ENCODE results near the gene CDK17. TPM values are rescaled to one million over a fixed set of nuclear protein-coding genes. Genes with fewer than 3 reads are reported as not detected.

The CDK17 gene
- total RNA-seq, 4 donors from 2014 or later: 38.7 to 93.3 (median 43.4) TPM

- WGBS: 28% methylated on average over 9 of the region's 9 CpGs
- no peaks in the 10 kb centered on the region for H3K36me3 ChIP-seq
- no peaks in the 10 kb centered on the region for H3K27me3 ChIP-seq
- peaks cover 95% of the 10 kb centered on the region for H3K4me1 ChIP-seq
- TF ChIP-seq POLR2A (IDR thresholded peaks at IDR 0.05): no peak
- peak in 2 of 3 donors; percentile 55 to 56 for TF ChIP-seq POLR2AphosphoS5 (IDR thresholded peaks at IDR 0.05)
- H3K4me3 ChIP-seq: no peak overlapping the region
- peak in 1 of 2 donors; percentile 87 for DNase-seq (ENCODE audit: low spot score in 2 of 2)
- H3K9me3 ChIP-seq: no peaks in the 10 kb centered on the region
- H3K27ac ChIP-seq: peak overlapping the region; percentile 85
These were observed 162.7 kb downstream of the CDK17 start for GRCh38 chr12:96237465-96238077.

GRCh38 chr12:96237035-96237434 lies 163.2 kb downstream of the CDK17 start:
- peak; percentile 66 to 76 for DNase-seq (ENCODE audit: low spot score in 2 of 2)
- no peaks in the 10 kb centered on the region for H3K27me3 ChIP-seq
- no peak overlapping the region for H3K4me3 ChIP-seq
- peak overlapping the region; percentile 85 for H3K27ac ChIP-seq
- peaks cover 90% of the 10 kb centered on the region for H3K4me1 ChIP-seq
- 78% methylated on average over 7 of the region's 7 CpGs for WGBS
- no peak for TF ChIP-seq EP300 (IDR thresholded peaks at IDR 0.05)
- no peak for TF ChIP-seq CTCF (IDR thresholded peaks at IDR 0.05)
- TF ChIP-seq POLR2AphosphoS5 (IDR thresholded peaks at IDR 0.05): no peak
- H3K36me3 ChIP-seq: no peaks in the 10 kb centered on the region
- H3K9me3 ChIP-seq: no peaks in the 10 kb centered on the region

GRCh38 chr12:96236221-96236822 lies 163.9 kb downstream of the CDK17 start:
- peak in 1 of 2 donors; percentile 75 for DNase-seq (ENCODE audit: low spot score in 2 of 2)
- peaks cover 84% of the 10 kb centered on the region for H3K4me1 ChIP-seq
- peak overlapping the region; percentile 85 for H3K27ac ChIP-seq
- TF ChIP-seq CTCF (IDR thresholded peaks at IDR 0.05) (no peak), POLR2A (IDR thresholded peaks at IDR 0.05) (no peak), EP300 (IDR thresholded peaks at IDR 0.05) (no peak), POLR2AphosphoS5 (IDR thresholded peaks at IDR 0.05) (peak in 1 of 3 donors; percentile 43)
- no peak overlapping the region for H3K4me3 ChIP-seq
- no peaks in the 10 kb centered on the region for H3K36me3 ChIP-seq
- no peaks in the 10 kb centered on the region for H3K27me3 ChIP-seq
- H3K9me3 ChIP-seq: no peaks in the 10 kb centered on the region
- WGBS: 26% methylated on average over 18 of the region's 18 CpGs

DNA sequence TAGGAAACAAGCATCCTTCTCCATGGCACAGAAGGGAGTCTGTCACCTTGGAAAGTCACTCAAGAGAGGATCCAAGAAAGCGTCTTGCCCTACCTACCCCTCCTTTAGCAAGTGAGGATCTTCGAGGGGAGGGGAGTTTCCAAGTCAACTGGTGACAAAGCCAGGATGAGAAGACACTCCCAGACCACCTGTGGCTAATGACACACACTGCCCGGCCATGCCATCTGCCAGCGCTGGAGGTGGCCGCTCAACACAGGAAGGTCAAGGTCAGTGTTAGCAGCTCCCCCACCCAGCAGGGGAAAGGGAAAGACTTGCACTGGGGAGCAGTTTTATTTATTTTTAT lies 164.8 kb downstream of the CDK17 start:
- Histone ChIP-seq H3K4me3 (no peak overlapping the region), H3K36me3 (no peaks in the 10 kb centered on the region), H3K27me3 (no peaks in the 10 kb centered on the region), H3K27ac (peak overlapping the region; percentile 84), H3K4me1 (peaks cover 78% of the 10 kb centered on the region), H3K9me3 (no peaks in the 10 kb centered on the region)
- DNase-seq (ENCODE audit: low spot score in 2 of 2): no peak
- 83% methylated on average over 5 of the region's 5 CpGs for WGBS
- no peak for TF ChIP-seq POLR2A (IDR thresholded peaks at IDR 0.05)

DNA sequence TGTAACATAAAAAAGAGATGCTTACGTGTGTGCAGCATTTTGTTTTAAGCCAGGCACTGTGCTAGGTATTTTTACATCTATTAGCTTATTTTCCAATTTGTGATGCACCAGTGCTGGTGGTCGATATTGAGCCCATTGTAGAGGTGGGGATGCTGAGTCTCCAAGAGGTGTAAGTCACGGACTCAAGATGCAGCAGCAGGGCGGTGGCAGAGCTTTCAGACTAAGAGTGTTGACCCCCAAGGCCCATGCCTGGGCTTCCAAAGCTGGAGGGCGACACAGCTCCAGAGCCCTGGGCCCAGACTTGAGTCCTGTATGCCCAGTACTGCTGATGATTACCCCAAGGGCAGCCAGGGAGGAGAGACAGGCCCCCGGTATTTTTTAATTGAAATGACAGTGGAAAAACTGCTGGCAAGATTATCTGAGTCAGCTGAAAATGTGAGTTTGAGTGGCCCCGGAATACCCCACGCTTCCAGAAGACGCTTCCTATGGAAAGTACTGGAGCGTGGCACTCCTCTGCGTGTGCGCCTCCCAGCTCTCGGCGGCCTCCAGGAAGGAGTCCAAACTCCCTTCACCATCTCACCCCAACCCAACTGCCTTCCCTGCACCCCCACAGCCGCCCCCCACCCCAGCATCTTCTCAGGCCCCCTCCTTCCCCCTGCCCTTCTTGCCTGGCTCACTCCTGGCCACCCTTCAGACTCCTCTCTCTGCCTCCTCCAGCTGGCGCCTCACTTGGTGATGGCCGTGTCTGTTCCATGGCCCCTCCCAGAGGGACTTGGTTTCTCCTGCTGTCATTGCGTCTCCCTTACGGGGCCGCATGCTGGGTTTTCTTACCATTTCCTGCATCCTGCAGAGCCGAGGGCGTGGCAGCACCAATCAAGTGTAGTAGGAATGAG lies 165.4 kb downstream of the CDK17 start:
- Histone ChIP-seq H3K27ac (peak overlapping the region; percentile 84), H3K4me1 (peaks cover 72% of the 10 kb centered on the region), H3K4me3 (no peak overlapping the region), H3K9me3 (no peaks in the 10 kb centered on the region), H3K27me3 (no peaks in the 10 kb centered on the region), H3K36me3 (no peaks in the 10 kb centered on the region)
- peak in 1 of 2 donors; percentile 66 for DNase-seq (ENCODE audit: low spot score in 2 of 2)
- TF ChIP-seq CTCF (IDR thresholded peaks at IDR 0.05) (no peak), POLR2AphosphoS5 (IDR thresholded peaks at IDR 0.05) (no peak), EP300 (IDR thresholded peaks at IDR 0.05) (no peak), POLR2A (IDR thresholded peaks at IDR 0.05) (no peak)
- WGBS: 79% methylated on average over 22 of the region's 22 CpGs

DNA sequence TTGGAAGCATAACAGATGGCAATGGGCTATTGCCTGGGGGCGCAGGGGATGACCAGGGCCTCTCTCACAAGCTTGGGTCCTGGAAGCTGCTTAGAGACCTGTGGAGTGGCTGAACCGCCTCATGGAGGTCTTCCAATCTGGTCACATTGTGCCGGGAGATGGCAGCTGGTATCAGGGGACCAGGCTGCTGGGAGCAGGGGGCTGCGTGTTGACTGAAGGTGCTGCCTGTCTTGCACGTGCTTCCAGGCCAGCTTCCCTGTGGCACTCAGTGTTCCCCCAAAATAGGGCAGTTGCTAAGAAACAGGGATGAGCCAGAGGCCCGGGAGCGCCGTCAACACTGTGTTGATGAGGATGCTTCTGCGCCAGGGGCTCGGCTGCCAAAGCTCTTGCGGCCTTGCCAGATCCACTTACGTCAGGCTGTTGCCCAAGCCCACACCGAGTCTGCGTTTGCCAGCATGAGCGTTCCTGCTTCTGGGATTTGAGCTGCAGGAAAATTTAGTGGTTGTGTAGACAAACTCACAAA lies 166.2 kb downstream of the CDK17 start:
- peaks cover 63% of the 10 kb centered on the region for H3K4me1 ChIP-seq
- peak in 2 of 3 donors; percentile 92 to 96 for TF ChIP-seq POLR2AphosphoS5 (IDR thresholded peaks at IDR 0.05)
- TF ChIP-seq EP300 (IDR thresholded peaks at IDR 0.05): peak; percentile 84
- TF ChIP-seq POLR2A (IDR thresholded peaks at IDR 0.05): no peak
- 23% methylated on average over 10 of the region's 15 CpGs for WGBS
- DNase-seq (ENCODE audit: low spot score in 2 of 2): peak; percentile 96 to 97
- H3K36me3 ChIP-seq: no peaks in the 10 kb centered on the region
- H3K4me3 ChIP-seq: no peak overlapping the region
- H3K27ac ChIP-seq: peak overlapping the region; percentile 84
- H3K9me3 ChIP-seq: no peaks in the 10 kb centered on the region
- no peaks in the 10 kb centered on the region for H3K27me3 ChIP-seq
